DMS114 treated with DMSO at 0.1 percent for 48 hours (cell line): Measurements from ENCODE around the gene PHOSPHO1.

ENCODE experiments used
- DNase-seq: peaks from one replicate; lab custom pipeline; 2025; ENCODE audit not compliant: unreplicated experiment; lab: John Stamatoyannopoulos, UW

Gene PHOSPHO1

GRCh38 chr17:49218941-49219913 is 11.4 kb downstream of the PHOSPHO1 start:
- DNase-seq: no peak

GRCh38 chr17:49217651-49218413 is 12.8 kb downstream of the PHOSPHO1 start:
- DNase-seq: no peak

- no peak for DNase-seq
Observed at GRCh38 chr17:49216953-49217650, 13.5 kb downstream of the PHOSPHO1 start.

GRCh38 chr17:49216482-49216881 is 14.1 kb downstream of the PHOSPHO1 start:
- no peak for DNase-seq

- no peak for DNase-seq
Observed at GRCh38 chr17:49214676-49215360, 15.8 kb downstream of the PHOSPHO1 start.

GRCh38 chr17:49213847-49214246 is 16.7 kb downstream of the PHOSPHO1 start:
- no peak for DNase-seq

GRCh38 chr17:49213399-49213798 is 17.2 kb downstream of the PHOSPHO1 start:
- no peak for DNase-seq

- no peak for DNase-seq
Observed at GRCh38 chr17:49210158-49211029, 20.2 kb downstream of the PHOSPHO1 start, which contains the start of the genes ABI3 and GNGT2. TSS of gene ABI3 (plus strand) at chr17:49210707. CDS start at chr17:49210725, 18 bp downstream. TSS of gene GNGT2 (minus strand) at chr17:49210574. CDS start at chr17:49207422, 3,152 bp downstream.

GRCh38 chr17:49209061-49209571 is 21.5 kb downstream of the PHOSPHO1 start:
- DNase-seq: no peak

GRCh38 chr17:49204516-49204915 is 26.1 kb downstream of the PHOSPHO1 start:
- no peak for DNase-seq

GRCh38 chr17:49203796-49204195 is 26.8 kb downstream of the PHOSPHO1 start:
- no peak for DNase-seq

- DNase-seq: no peak
Observed at GRCh38 chr17:49201481-49201927, 29.1 kb downstream of the PHOSPHO1 start.

GRCh38 chr17:49200423-49201083 is 30.0 kb downstream of the PHOSPHO1 start:
- DNase-seq: no peak

GRCh38 chr17:49198211-49198610 is 32.4 kb downstream of the PHOSPHO1 start:
- DNase-seq: no peak

- no peak for DNase-seq
Observed at GRCh38 chr17:49197346-49197998, 33.1 kb downstream of the PHOSPHO1 start.

GRCh38 chr17:49196520-49196919 is 34.1 kb downstream of the PHOSPHO1 start:
- DNase-seq: no peak

GRCh38 chr17:49195751-49196150 is 34.8 kb downstream of the PHOSPHO1 start:
- DNase-seq: no peak

- no peak for DNase-seq
Observed at GRCh38 chr17:49194297-49194607, 36.3 kb downstream of the PHOSPHO1 start.
